ENCODE results near the gene RPUSD2.

DNA sequence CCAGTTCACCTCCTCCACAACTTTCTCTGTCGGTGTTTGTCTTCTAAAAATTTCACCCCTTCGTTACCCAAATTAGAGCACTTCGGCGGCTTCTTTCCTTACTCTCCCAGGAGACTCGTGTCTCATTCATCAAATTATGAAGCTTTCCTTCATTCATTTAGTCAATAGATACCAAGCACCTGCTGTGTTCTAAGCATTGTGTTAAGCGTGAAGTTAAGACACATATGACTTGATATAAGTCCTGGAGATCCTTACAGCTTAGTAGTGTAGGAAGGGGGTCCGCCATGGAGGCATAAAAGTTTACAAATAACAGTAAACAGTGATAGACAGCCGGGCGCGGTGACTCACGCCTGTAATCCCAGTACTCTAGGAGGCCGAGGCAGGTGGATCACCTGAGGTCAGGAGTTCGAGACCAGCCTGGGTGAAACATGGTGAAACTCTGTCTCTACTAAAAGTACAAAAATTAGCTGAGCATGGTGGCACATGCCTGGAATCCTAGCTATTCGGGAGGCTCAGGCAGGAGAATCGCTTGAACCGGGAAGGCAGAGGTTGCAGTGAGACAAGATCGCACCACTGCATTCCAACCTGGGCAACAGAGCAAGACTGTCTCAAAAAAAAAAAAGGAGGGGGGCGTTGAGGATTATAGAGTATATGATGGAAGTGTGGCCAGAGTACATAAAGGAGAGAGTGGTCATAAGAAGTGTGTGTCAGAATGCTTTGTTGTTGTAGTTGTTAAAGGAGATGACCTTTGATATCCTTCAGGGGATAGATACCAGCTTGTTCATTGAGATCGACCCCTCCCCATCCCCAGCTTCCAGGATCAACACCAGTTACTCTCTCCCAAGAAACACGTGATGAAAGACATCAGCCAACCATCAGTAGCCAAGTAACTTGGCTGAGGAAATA lies 3.5 kb upstream of the RPUSD2 start:
- TF ChIP-seq, protein P1, sequence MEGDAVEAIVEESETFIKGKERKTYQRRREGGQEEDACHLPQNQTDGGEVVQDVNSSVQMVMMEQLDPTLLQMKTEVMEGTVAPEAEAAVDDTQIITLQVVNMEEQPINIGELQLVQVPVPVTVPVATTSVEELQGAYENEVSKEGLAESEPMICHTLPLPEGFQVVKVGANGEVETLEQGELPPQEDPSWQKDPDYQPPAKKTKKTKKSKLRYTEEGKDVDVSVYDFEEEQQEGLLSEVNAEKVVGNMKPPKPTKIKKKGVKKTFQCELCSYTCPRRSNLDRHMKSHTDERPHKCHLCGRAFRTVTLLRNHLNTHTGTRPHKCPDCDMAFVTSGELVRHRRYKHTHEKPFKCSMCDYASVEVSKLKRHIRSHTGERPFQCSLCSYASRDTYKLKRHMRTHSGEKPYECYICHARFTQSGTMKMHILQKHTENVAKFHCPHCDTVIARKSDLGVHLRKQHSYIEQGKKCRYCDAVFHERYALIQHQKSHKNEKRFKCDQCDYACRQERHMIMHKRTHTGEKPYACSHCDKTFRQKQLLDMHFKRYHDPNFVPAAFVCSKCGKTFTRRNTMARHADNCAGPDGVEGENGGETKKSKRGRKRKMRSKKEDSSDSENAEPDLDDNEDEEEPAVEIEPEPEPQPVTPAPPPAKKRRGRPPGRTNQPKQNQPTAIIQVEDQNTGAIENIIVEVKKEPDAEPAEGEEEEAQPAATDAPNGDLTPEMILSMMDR (IDR thresholded peaks at IDR 0.05), result no peak
- TF ChIP-seq ZFX (IDR thresholded peaks at IDR 0.05; ENCODE audit: borderline replicate concordance), result no peak
